H1 (cell line): ENCODE data around the gene PGAP3. TPM values are rescaled to one million over a fixed set of nuclear protein-coding genes. Genes with fewer than 3 reads are reported as not detected.

Experiments used
- ATF3 ChIP-seq: IDR thresholded peaks from 2 replicates; pipeline ENCODE4 v1.6.1; 2011; ENCODE audit warnings: low read depth, mild to moderate bottlenecking, low read length; ENCODE audit not compliant: insufficient read depth
- BACH1 ChIP-seq: IDR thresholded peaks from 2 replicates; pipeline ENCODE4 v1.6.1; 2012; ENCODE audit warnings: low read length, improper control_type of control experiment
- CTBP2 ChIP-seq: IDR thresholded peaks from 2 replicates; pipeline ENCODE4 v1.7.0; 2011; ENCODE audit warnings: borderline replicate concordance, mild to moderate bottlenecking, moderate library complexity, mixed read lengths, low read length; ENCODE audit not compliant: insufficient read depth, insufficient read length
- CTCF ChIP-seq, 3 experiments: IDR thresholded peaks; 1 replicate in 2 of 3; 2 replicates in 1 of 3; pipeline versions ENCODE4 v1.5.1 to v1.6.1; 2011; ENCODE audit warnings: low read length in 3 of 3, mild to moderate bottlenecking in 3 of 3, inconsistent platforms in 2 of 3, low read depth in 1 of 3, moderate library complexity in 1 of 3; ENCODE audit not compliant: insufficient read depth in 1 of 3; ENCODE audit errors: control extremely low read depth in 1 of 3
- GABPA ChIP-seq: IDR thresholded peaks from 2 replicates; pipeline ENCODE4 v1.6.1; 2011; ENCODE audit warnings: mild to moderate bottlenecking, low read length, moderate library complexity, borderline replicate concordance; ENCODE audit not compliant: insufficient read depth
- KDM1A ChIP-seq: fragments of 200-600, 300-600 bp; sonication (generic); IDR thresholded peaks from 2 replicates; pipeline ENCODE4 v1.7.1; 2016; ENCODE audit warnings: mild to moderate bottlenecking, low read length, borderline replicate concordance
- POLR2AphosphoS5 ChIP-seq: IDR thresholded peaks from 2 replicates; pipeline ENCODE4 v1.6.1; 2011; ENCODE audit warnings: low read depth, low read length
- RNF2 ChIP-seq: fragments of 200-900, 300-1000 bp; sonication (generic); IDR thresholded peaks from 2 replicates; pipeline ENCODE4 v1.7.1; 2016; ENCODE audit warnings: borderline replicate concordance, low read depth, mild to moderate bottlenecking, antibody characterized with exemption, low read length; ENCODE audit not compliant: poor library complexity, severe bottlenecking; ENCODE audit errors: missing control alignments
- SIN3A ChIP-seq, 2 experiments: IDR thresholded peaks in 1 of 2; conservative IDR thresholded peaks in 1 of 2; 2 replicates each; pipeline ENCODE4 v1.6.1; 2011 to 2012; ENCODE audit warnings: low read length in 2 of 2, improper control_type of control experiment in 1 of 2, low read depth in 1 of 2, mild to moderate bottlenecking in 1 of 2
- TBP ChIP-seq: IDR thresholded peaks from 2 replicates; pipeline ENCODE4 v1.6.1; 2011; ENCODE audit warnings: low read depth, low read length, improper control_type of control experiment
- polyA plus RNA-seq, 7 experiments: library from polyadenylated mRNA; depleted of rRNA in 3 of 7; stranded (reverse) in 5 of 7; unstranded in 2 of 7; fragments of >200 nt in 5 of 7; fragments of 200-250 nt in 2 of 7; gene quantifications; 1 replicate in 5 of 7; 2 replicates in 1 of 7; 4 replicates in 1 of 7; pipeline versions ENCODE4 v1.2.1 to v1.2.3, GENCODE V29; 2011 to 2013; ENCODE audit warnings: missing spikeins in 2 of 7, mixed read lengths in 2 of 7
- total RNA-seq: library from RNA; stranded (reverse); fragmentation: NEBNext Ultra II Directional; extraction: Animal tissue kit (Norgen Biotek cat#: 25700); gene quantifications from 2 replicates; pipeline ENCODE4 v1.2.1, GENCODE V29; 2021

Gene PGAP3
- total and polyA plus RNA-seq, 2 of the 8 experiments (the other 6 are each of a cell fraction or from before 2014, with no cell fraction given), result 21.0 to 30.7 TPM

GRCh38 chr17:39667945-39668924 lies 19.6 kb downstream of the PGAP3 start, which contains the start of gene PNMT (continued):
- peak; percentile 32 for TF ChIP-seq RNF2
- no peak for TF ChIP-seq ATF3
- TF ChIP-seq KDM1A, result 0 out of 2 replicates have a peak, but pooled peaks have one; percentile 15
- no peak for TF ChIP-seq BACH1
- TF ChIP-seq GABPA, result peak; percentile 84; the same call in 1 of the 2 replicates
- TF ChIP-seq TBP, result peak; percentile 70
- no peak for TF ChIP-seq POLR2AphosphoS5
- peak; percentile 63 to 72 (median 67) for TF ChIP-seq CTCF (IDR thresholded peaks at IDR 0.05; ENCODE audit: control extremely low read depth in 1 of 3, insufficient read depth in 1 of 3, low read depth in 1 of 3, low read length in 3 of 3)
- no peak; a peak in 1 of 4 replicates for TF ChIP-seq SIN3A (conservative IDR thresholded peaks at IDR 0.05 in 1 of 2, IDR thresholded peaks at IDR 0.05 in 1 of 2; ENCODE audit: low read depth in 1 of 2, low read length in 2 of 2)
- no peak for TF ChIP-seq CTBP2
